ENCODE data around the gene AP3B2. TPM values are rescaled to one million over a fixed set of nuclear protein-coding genes. Genes with fewer than 3 reads are reported as not detected.

AP3B2 gene
- 7.3 and 8.0 TPM in 2 replicates for total RNA-seq (ENCODE audit: low replicate concordance)
- long read RNA-seq, partial matches to known transcripts, result 2 of 3 reads
- long read RNA-seq, other reads (novel, unspliced or antisense), result 1 of 3 reads

DNA sequence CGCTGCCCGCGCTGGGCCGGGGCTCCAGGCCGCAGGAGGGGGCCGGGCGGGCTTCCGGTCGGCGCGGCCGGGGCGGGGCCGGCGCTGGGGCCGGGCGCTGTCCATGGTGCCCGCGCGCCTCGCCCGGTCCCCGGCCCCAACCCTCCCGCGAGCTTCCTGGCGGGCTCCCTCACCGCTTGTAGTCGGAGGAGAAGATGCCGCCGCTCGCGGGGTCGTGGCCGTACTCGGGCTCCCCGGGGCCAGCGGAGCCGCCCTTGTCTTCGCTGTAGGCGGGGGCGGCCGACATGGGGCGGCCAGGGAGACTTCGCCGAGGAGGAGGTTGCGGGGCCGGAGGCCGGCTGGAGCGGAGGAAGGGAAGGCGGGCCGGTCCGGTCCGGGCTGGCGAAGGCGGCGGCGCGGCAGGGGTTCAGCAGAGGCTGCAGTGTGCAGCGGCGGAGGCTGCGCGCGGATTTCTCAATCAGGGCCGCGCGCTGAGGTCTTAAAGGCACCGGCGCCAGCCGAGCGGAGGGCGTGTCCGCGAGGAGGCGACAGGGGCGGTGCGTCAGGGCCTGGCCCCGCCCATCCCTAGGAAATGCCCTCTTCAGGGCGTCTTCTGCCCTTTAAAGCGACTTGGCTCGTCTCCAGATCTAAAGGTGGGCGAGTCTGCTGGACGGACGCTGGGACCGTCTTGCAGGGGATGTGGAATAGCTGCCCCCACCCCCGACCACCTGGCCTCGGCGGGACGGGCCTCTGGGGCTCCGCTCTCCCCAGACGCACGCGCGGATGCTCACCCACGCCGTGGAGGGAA is at the start of gene AP3B2:
TSS of gene AP3B2 (minus strand) at position 455 of the 787 bp plus-strand sequence. CDS start at position 286, 169 bp downstream.
- H3K9me3 Mint-ChIP-seq, result no peaks in the 10 kb centered on the region
- TF ChIP-seq CTCF (conservative IDR thresholded peaks at IDR 0.05), result no peak
- peak within 1 kb of the TSS; percentile 81 for H3K4me3 Mint-ChIP-seq
- no peak within 1 kb of the TSS for H3K27ac Mint-ChIP-seq
- H3K4me1 Mint-ChIP-seq (ENCODE audit: unreplicated experiment), result no peaks in the 10 kb centered on the region
- no peaks in the 10 kb centered on the region for H3K36me3 Mint-ChIP-seq
- peak; percentile 82 for DNase-seq (ENCODE audit: extremely low spot score, unreplicated experiment)
- H3K27me3 Mint-ChIP-seq, result peaks cover 19% of the 10 kb centered on the region

DNA sequence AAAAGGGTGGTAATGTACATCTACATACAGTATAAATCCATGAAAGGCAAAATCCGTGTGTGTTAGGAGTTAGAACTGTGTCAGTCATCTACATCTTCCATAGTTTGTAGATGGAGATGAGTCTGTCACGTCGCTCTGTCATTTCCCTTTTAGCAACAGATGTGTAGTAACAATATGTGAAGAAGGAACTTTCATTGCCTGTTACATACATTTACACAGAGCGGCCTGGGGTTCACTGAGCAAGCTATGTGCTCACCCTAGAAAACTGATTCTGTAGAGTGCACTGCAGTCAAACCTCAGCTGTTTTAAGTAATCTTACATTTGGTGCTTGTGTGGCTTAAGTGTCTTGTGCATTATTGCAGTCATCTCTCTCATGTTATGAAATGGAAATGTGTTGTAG is 41.6 kb upstream of the AP3B2 start:
- DNase-seq (ENCODE audit: extremely low spot score, unreplicated experiment), result no peak
- Mint-ChIP-seq H3K4me3 (peak overlapping the region; percentile 100), H3K9me3 (no peaks in the 10 kb centered on the region), H3K27me3 (no peaks in the 10 kb centered on the region), H3K27ac (peak overlapping the region; percentile 97), H3K4me1 (ENCODE audit: unreplicated experiment) (peaks cover 15% of the 10 kb centered on the region), H3K36me3 (peaks cover 19% of the 10 kb centered on the region)
- no peak for TF ChIP-seq CTCF (conservative IDR thresholded peaks at IDR 0.05)

GRCh38 chr15:82750831-82751180 is 41.1 kb upstream of the AP3B2 start:
- H3K27ac Mint-ChIP-seq, result peak overlapping the region; percentile 97
- TF ChIP-seq CTCF (conservative IDR thresholded peaks at IDR 0.05), result no peak
- DNase-seq (ENCODE audit: extremely low spot score, unreplicated experiment), result no peak
- H3K4me3 Mint-ChIP-seq, result peak overlapping the region; percentile 100
- H3K27me3 Mint-ChIP-seq, result no peaks in the 10 kb centered on the region
- H3K36me3 Mint-ChIP-seq, result peaks cover 15% of the 10 kb centered on the region
- H3K9me3 Mint-ChIP-seq, result no peaks in the 10 kb centered on the region
- peaks cover 15% of the 10 kb centered on the region for H3K4me1 Mint-ChIP-seq (ENCODE audit: unreplicated experiment)

GRCh38 chr15:82749951-82750830 is 40.5 kb upstream of the AP3B2 start:
- peak overlapping the region; percentile 100 for H3K4me3 Mint-ChIP-seq

More at GRCh38 chr15:82749951-82750830, 40.5 kb upstream of the AP3B2 start:
- Mint-ChIP-seq H3K4me1 (ENCODE audit: unreplicated experiment) (peaks cover 15% of the 10 kb centered on the region), H3K9me3 (no peaks in the 10 kb centered on the region), H3K27me3 (no peaks in the 10 kb centered on the region), H3K27ac (peak overlapping the region; percentile 97), H3K36me3 (peaks cover 13% of the 10 kb centered on the region)
- no peak for TF ChIP-seq CTCF (conservative IDR thresholded peaks at IDR 0.05)
- peak; percentile 90 for DNase-seq (ENCODE audit: extremely low spot score, unreplicated experiment)
